Measurements from ENCODE around the gene IQUB.
"Not testable (repeated sequence)": the region's sequence is repeated elsewhere in the genome, so short reads cannot be mapped to it uniquely, and the experiment has no call there.

Gene IQUB

GRCh38 chr7:123539871-123540270, 5.5 kb upstream of the IQUB start:
- DNase-seq (ENCODE audit: low read depth in 2 of 2): no peak

GRCh38 chr7:123538897-123539296, 4.5 kb upstream of the IQUB start:
- DNase-seq (ENCODE audit: low read depth in 2 of 2): no peak

GRCh38 chr7:123538189-123538714, 3.9 kb upstream of the IQUB start:
- no peak for DNase-seq (ENCODE audit: low read depth in 2 of 2)

- DNase-seq (ENCODE audit: low read depth in 2 of 2): no peak
Measured at GRCh38 chr7:123537026-123537642, 2.7 kb upstream of the IQUB start.

- DNase-seq (ENCODE audit: low read depth in 2 of 2): no peak
Measured at GRCh38 chr7:123535517-123535916, 1.1 kb upstream of the IQUB start.

- DNase-seq (ENCODE audit: low read depth in 2 of 2): no peak
Measured at GRCh38 chr7:123533929-123534382, 439 bp downstream of the IQUB start.

GRCh38 chr7:123533553-123533917, 860 bp downstream of the IQUB start:
- no peak for DNase-seq (ENCODE audit: low read depth in 2 of 2)

GRCh38 chr7:123532788-123533552, 1.4 kb downstream of the IQUB start:
- DNase-seq (ENCODE audit: low read depth in 2 of 2): not testable (repeated sequence)

GRCh38 chr7:123532343-123532742, 2.1 kb downstream of the IQUB start:
- not testable (repeated sequence) for DNase-seq (ENCODE audit: low read depth in 2 of 2)

- DNase-seq (ENCODE audit: low read depth in 2 of 2): not testable (repeated sequence)
Measured at GRCh38 chr7:123530035-123530591, 4.3 kb downstream of the IQUB start.

- no peak for DNase-seq (ENCODE audit: low read depth in 2 of 2)
Measured at GRCh38 chr7:123528265-123528664, 6.1 kb downstream of the IQUB start.

GRCh38 chr7:123527712-123528225, 6.6 kb downstream of the IQUB start:
- DNase-seq (ENCODE audit: low read depth in 2 of 2): not testable (repeated sequence)

GRCh38 chr7:123526533-123526932, 7.9 kb downstream of the IQUB start:
- DNase-seq (ENCODE audit: low read depth in 2 of 2): not testable (repeated sequence)

- no peak for DNase-seq (ENCODE audit: low read depth in 2 of 2)
Measured at GRCh38 chr7:123522066-123522465, 12.3 kb downstream of the IQUB start.

GRCh38 chr7:123505221-123505620, 29.2 kb downstream of the IQUB start:
- DNase-seq (ENCODE audit: low read depth in 2 of 2): no peak

- no peak for DNase-seq (ENCODE audit: low read depth in 2 of 2)
Measured at GRCh38 chr7:123502201-123502600, 32.2 kb downstream of the IQUB start.

GRCh38 chr7:123500878-123501489, 33.4 kb downstream of the IQUB start:
- DNase-seq (ENCODE audit: low read depth in 2 of 2): no peak

- no peak for DNase-seq (ENCODE audit: low read depth in 2 of 2)
Measured at GRCh38 chr7:123499211-123499970, 35.0 kb downstream of the IQUB start.

GRCh38 chr7:123498601-123499000, 35.8 kb downstream of the IQUB start:
- no peak for DNase-seq (ENCODE audit: low read depth in 2 of 2)

GRCh38 chr7:123498031-123498430, 36.4 kb downstream of the IQUB start:
- DNase-seq (ENCODE audit: low read depth in 2 of 2): no peak

GRCh38 chr7:123494193-123494796, 40.1 kb downstream of the IQUB start:
- DNase-seq (ENCODE audit: low read depth in 2 of 2): peak in 1 of 2 donors; percentile 4

Measured in stimulated activated CD8-positive, alpha-beta memory T cell treated with anti-CD3 and anti-CD28 coated beads, Interleukin-2, amount 100 ng/mL, for 1 hour (primary cell).